NCI-H1417 (cell line): Measurements from ENCODE around the gene SPHKAP.
"Not testable (repeated sequence)": the region's sequence is repeated elsewhere in the genome, so short reads cannot be mapped to it uniquely, and the experiment has no call there.

Experiments
- DNase-seq, 3 experiments: peaks; one replicate each; lab custom pipeline; 2025; lab: John Stamatoyannopoulos, UW

SPHKAP gene

DNA sequence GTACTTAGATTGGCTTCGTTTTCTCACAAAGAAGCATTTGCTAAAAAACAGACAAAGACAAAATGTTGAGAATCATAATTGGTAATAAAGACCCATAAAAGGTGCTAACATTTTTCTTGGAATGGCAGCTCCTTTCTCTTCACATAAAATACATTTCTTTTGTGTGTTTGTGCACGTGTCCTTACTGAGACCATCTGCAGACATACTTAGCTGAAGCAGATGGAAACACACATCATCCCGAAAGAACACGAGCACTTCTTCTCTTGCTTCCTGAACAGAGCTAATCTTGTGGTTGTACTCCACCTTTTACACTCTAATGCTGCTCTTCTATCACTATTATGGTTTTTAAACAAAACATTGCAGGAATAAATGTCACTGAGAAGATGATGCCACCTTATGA lies 142.5 kb downstream of the SPHKAP start:
- DNase-seq = no peak

DNA sequence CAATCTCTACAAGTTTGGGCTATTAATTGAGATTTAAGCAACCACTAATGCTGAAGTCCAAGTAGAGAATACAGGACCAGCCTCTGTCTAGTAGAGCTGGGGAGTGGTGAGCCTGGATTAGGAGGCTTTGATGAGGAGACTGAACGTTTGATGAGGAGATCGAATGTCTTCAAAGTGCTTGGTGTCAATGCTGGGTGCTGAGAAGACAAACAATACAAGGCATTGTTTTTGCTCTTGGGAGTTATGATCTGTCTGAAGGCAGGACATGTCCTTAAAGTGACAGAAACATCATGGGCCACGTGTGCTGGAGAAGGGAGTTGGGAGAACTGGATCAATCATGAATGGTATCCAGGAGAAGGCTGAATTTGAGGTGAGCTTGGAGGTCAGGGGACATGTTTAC lies 143.6 kb downstream of the SPHKAP start:
- DNase-seq = no peak

DNA sequence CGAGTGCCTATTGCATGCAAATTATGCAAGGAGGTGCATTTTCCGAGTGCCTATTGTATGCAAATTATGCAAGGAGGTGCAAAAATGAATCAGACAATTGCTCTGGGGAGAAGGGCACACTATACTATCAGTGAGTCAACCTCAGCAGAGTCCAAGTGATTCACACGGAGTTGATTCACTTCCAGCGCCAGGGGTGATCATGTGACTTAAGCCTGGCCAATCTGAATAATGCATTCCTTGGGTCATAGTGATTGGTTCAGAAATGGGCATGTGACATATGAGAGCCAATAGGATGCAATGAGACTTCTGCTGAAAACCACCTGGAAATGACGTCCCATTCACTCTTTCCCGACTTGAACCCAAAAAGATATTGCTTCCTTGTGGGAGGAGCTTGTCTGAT lies 157.9 kb downstream of the SPHKAP start:
- DNase-seq = no peak

DNA sequence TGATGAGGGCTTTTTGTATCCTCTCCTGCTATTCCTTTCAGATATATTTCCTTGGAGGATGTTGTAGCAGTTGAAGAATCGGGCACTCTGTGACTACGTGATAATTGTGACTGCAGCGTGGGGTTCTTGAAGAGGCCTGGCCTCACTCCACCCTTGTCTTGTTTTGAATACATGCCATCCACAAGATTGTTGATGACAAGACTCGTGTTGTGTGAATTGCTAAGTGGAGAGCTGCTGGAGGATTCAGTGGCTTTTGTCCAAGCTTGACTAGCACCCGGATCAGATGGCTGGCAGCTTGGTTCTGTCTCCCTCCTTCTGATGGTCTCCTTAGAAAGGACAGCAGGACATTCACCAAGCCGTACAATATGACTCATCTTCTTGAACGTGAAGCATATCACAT lies 163.2 kb downstream of the SPHKAP start:
- no peak for DNase-seq

DNA sequence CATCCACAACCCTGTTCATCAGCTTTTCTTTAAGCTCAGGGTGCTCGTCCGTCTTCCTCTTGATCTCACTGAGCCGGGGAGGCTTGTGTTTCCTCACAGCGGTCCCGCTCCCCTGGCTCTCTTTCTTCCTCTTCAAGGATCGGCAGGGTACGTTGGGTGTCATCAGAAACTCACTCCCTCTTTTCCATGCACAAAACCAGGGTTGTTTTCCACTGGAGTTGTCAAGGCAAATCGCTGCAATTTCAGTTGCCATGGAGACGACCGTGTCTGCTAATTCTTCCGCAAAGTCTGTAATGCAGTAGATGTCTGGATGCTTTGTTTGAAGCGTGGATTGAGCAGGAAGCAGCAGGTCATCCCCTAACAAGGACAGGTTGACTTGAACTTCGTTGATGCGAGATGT lies 163.7 kb downstream of the SPHKAP start:
- peak in 1 of 3 experiments; percentile 41 for DNase-seq

DNA sequence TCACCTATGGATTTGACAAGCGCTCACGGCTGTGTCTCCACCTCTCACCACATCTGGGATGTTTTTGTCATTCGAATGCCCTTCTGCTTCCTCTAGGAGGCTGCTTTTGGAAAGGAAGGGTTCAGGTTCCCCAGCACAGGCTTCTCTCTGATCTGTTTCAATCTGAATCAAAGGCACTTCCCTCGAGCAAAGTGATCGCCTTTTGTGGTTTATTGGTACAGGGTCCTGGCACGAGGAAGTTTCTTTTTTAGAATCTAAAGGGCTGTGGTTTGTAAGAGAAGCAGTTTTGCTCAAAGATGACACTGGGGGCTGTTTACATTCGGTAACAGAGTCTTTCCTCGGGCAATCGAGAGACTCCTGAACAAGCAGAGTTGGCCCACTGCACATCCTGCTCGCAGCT lies 165.1 kb downstream of the SPHKAP start:
- no peak for DNase-seq

DNA sequence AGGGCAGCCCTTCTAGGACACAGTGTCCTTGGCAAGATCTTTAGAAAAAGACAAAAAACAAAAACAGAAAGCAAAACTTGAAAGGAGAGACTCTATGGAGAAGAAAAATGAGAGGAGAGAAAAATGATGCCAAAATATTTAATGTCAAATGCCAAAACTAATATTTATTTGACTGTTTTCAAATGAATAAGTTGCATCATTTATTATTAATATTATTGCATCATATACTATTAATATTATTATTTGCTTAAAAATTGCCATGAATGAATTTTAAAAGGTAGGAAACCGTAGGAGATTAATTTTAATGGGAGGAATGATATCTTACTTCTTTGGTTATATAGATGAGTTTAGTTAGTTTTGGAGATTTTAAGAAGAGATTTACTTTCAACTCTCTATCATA lies 165.7 kb downstream of the SPHKAP start:
- no peak for DNase-seq

DNA sequence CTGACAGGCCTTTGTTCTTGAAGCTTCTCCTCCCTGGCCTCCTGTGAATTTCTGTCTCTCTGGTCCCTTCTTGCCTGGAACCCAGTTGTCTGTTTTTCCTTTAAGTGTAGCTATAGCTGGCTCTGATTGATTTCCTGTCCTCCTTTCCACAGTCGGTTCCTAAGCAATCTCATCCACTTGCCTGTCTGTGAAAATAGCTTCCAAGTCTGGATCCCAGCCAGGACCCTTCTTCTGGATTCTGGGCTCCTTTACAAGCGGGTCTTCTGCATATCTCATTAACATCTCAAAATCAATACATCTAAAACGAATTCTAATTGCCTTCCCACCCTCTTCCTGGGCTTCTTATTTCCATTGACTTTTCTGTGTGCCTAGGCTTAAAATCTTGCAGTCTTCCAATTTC lies 185.1 kb downstream of the SPHKAP start:
- no peak for DNase-seq

DNA sequence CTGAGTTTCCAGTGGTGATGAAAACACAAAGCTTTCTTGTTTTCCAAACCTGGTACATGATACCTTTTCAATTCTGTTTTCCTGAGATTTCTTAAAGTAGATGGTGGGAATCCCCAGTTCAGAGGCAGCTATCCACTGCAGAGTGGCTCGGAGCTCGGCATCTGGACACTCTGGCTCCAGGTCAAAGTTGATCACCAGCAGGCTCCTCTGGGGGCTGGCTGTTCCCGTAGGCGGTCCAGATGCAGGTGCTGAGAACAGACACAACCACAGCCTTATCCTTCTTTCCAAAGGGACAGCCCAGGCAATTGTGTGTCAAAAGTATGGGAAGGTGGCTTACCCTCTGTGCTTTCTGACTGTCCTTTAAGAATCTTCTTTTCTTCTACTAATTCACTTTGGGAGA lies 190.6 kb downstream of the SPHKAP start:
- no peak for DNase-seq

DNA sequence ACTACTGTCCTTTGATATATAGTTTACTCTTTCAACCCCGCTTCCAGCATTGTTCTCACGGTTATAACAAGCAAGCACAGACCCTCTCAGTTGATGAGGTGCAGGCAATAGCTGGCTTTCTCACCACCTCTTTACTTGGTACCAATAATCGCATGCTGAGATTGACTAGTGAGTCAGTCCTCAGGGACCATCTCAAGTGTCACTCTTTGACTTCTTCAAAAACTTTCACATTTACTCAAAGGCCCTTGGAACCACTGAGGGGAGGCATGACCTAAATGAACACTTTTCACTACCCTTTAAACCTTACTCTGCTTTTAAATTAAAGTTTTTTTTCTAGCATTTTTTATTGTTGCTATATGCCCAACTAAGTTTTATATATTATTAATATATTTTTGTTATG lies 208.2 kb downstream of the SPHKAP start:
- peak in 1 of 3 experiments; percentile 28 for DNase-seq

DNA sequence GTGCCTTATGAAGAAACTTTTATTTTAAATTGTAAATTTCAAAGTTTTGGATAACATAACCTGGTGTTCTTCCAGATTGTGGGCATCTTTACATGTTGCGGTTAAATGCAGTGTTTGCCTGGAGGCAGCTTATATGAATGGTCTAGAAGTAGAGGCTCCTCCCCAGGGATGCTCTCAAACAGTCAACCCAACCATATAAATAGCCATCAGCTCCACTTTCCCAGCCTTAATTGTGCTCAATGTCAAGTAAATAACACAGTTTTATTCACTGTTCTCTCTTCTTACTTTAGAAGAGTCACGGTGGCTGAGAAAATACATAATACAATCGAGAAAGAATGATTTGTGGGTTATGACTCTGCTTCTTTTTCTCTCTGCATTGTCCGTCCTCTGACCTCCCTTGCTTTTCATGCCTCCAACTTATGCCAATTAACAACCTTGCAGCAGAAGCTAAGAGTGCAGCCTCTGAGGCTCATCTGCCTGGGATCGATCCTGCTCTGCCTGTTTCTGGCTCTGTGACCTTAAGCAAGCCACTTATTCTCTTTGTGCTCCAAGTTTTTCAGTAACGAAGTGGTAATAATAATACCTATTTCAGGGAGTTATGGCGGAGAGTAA lies 209.8 kb downstream of the SPHKAP start:
- peak in 2 of 3 experiments; percentile 28 to 92 for DNase-seq

DNA sequence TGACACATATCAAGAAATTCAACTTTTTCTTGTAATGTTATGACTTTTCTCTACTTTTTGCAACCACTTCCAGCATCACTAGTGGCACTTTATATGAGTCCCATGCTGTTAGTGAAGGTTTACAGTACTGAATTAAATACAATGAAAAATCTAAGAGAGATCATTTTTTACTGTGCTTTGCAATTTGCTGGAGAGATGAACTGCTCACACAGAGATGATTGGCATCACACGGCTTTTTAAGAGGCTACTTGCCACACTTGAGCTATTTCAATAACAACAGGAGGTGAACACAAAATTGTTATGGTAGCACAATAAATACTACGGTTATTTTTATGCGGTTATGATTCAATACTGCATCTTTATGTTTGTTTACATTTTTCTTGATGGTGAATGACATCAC lies 221.2 kb downstream of the SPHKAP start:
- DNase-seq = peak; percentile 11 to 74 (median 22)

DNA sequence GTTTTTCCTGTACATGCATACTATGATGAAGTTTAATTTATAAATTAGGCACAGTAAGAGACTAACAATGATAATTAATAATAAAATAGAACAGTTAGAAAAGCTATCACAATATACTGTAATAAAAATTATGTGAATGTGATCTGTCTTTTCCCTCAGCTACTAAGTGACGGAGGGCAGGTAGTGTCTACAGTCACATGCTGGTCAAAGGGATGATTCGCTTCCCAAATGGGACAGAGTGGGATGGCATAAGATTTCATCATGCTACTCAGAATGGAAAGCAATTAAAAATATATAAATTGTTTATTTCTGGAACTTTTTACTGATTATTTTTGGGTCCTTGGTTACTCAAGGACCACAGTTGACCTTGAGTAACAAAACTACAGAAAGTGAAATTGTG lies 238.5 kb downstream of the SPHKAP start:
- no peak for DNase-seq

DNA sequence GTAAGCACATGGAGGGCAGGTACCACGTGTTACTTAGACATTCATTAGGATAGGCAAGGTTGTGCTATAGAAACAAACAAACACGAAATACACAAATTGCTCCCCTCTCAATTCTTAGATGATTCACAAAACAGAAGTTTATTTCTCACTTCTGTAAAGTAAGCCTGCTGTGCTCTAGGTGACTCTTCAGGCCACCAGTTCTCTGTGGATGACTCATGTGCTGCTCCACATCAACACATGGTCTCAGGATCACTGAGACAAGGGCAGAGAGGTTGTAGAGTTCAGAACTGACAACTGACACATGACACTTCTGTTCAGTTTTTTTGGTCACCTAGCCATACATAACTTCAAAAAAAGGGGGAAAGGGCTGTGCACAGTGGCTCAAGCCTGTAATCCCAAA lies 239.5 kb downstream of the SPHKAP start:
- DNase-seq = no peak

DNA sequence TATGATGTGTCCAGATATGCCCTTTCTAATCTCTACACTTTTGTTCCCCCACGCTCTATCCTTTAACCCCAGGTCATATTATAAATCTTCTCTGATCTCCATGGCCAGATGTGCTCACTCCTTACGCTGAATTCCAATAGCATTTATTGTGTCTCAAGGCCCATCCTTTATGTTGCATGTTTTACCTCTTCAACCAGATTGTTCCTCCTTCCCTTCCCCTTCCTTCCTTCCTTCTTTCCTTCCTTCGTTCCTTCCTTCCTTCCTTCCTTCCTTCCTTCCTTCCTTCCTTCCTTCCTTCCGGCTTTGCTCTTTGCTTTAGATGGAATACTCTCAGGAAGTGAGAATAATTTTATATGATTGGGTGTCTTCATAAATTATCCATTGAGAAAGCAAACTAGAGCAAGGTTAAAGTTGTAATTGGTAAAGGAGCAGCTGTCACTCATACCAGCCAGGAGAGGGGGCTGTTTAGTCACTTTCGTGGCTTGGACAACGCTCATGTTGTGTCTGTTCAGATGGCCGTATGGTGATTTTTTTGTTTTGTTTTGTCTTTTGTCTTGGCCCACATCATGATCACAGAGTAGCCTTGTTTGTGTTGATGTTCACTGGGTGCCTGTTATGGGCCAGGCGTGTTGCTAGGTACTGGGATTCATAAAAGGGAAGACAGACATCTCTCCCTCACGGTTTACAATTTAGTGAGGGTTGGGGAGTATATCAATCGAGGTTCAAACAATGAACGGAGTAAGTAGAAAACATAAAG lies 242.0 kb downstream of the SPHKAP start:
- peak; percentile 49 to 80 (median 55) for DNase-seq

DNA sequence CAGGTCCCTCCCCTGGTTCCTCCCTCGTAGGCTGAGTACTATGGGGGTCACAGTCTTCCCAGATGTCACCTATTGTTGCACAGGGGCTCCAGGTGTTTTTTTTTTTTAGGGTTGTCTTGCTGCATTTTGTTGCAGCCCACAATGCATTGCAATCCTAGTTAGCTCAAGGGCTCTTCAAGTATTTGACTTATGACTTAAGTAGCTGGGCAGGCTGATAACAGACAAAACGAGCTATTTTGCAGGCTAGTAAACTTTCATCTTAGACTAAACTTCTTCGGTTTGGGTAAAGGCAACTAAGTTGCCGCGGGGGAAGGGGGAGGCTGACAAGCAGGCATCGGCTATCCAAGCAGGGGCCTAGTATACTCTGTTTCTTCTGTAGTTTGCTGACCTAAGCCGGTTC lies 245.2 kb downstream of the SPHKAP start:
- DNase-seq = not testable (repeated sequence)

DNA sequence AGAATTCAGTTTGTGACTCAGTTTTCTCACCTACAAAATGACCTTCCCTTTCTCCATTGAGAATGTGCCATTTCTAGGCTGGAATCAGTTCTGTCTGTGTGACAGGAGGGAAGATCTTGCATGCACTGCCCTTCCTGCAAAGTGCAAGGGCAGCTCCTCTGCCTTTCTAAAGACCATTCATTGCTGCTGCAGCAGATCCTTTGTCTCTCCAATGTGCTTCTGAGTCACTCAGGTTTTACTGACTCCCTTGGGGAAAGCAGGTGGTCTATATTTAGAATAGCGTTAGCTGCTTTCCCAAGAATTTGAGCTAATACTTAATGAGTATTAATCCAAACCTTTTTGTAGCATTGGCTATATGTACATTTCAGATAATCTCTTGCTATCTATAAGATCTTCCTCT lies 247.6 kb downstream of the SPHKAP start:
- DNase-seq = peak in 2 of 3 experiments; percentile 16 to 46

DNA sequence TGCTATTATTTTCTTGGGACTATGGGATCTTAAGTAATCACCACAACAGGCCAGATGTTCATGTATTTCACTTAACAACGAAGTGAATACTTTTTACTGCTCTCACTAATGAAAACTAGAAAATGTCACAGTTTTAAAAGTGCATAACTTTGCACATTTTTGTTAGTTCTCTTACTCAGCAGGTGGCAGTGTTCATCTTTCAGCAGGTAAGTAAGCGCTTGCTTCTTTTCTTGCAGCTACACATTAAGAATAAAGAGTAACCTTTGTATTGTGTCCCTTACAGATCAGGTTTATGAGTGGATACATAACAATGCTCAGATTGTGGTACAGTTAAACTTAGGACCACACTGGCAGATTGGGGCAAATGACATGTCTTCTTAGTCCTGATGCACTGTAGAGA lies 249.1 kb downstream of the SPHKAP start:
- no peak for DNase-seq

DNA sequence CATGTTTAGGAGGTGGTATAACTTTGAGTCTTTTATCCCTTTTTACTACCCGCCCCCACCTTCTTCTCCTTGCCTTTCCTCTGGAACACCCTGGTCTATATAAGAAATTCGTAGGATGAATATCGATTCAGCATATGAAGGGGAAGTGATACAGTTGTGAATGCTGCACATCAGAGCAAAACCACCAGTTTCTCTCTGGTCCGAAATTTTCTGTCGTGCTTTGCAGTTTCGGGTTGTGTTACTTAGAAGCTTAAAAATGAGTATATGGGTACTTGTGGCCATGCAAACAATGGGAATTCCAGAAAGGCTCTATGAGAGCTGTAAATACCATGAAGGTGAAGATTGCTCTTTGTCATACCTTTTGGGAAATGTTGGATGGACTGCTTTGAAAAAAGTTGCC lies 249.5 kb downstream of the SPHKAP start:
- no peak for DNase-seq
